HCT116 (cell line): ENCODE data around the gene CDH13. TPM values are rescaled to one million over a fixed set of nuclear protein-coding genes. Genes with fewer than 3 reads are reported as not detected.

Experiments
- ATAC-seq: fragments of 200-7000 bp; cut with Tn5 transposase; 2 replicates; pipeline ENCODE4 v1.9.1; 2020; ENCODE audit warnings: mild to moderate bottlenecking, moderate library complexity
- BruUV-seq: library from RNA; stranded (reverse); fragments of 400-500 nt; replicated peaks from 2 replicates; lab custom pipeline; 2021; lab: Mats Ljungman, UMichigan
- CTCF ChIA-PET: fragments of 300-600 bp; sonication (Branson Sonifier 250); formaldehyde crosslinking; loops from one replicate; lab custom pipeline; 2021; ENCODE audit warnings: antibody characterized with exemption; lab: Charles Lee
- POLR2A ChIA-PET: fragments of 300-600, 350-600 bp; sonication (Branson Sonifier 250); formaldehyde crosslinking; loops from one replicate; lab custom pipeline; 2021; ENCODE audit warnings: antibody characterized with exemption; lab: Charles Lee
- RAD21 ChIA-PET, 2 experiments: fragments of 300-600 bp; sonication (Branson Sonifier 250); formaldehyde crosslinking; loops; one replicate each; lab custom pipeline; 2023; ENCODE audit warnings: low total read pairs in 2 of 2; ENCODE audit not compliant: uncharacterized antibody in 2 of 2, unreplicated experiment in 2 of 2, low non-redundant PET in 1 of 2; lab: Charles Lee
- DNase-seq: peaks from one replicate; pipeline ENCODE4 v3.0.0-alpha.2; 2010; ENCODE audit warnings: low read depth, low spot score
- H2AFZ ChIP-seq: fragments of 200-600 bp; shearing (Covaris generic), sonication (generic); 2 replicates; pipeline ENCODE4 v1.6.1; 2017; ENCODE audit warnings: low read depth, mixed run types, mixed read lengths, antibody characterized with exemption, low read length; ENCODE audit not compliant: poor library complexity, severe bottlenecking
- H3K27ac ChIP-seq: 2 replicates; pipeline ENCODE4 v1.5.1; 2012; ENCODE audit warnings: low read depth, low read length
- H3K27me3 ChIP-seq: fragments of 200-600 bp; sonication (generic); 2 replicates; pipeline ENCODE4 v1.6.1; 2016; ENCODE audit warnings: mixed run types, low read length, mixed read lengths; ENCODE audit not compliant: insufficient read depth
- H3K36me3 ChIP-seq, 2 experiments: fragments of 200-500 bp in 1 of 2; fragments of 200-600 bp in 1 of 2; sonication (Bioruptor generic) in 1 of 2; sonication (generic) in 1 of 2; 2 replicates each; pipeline versions ENCODE4 v1.5.1 to v1.6.1; 2014 to 2016; ENCODE audit warnings: low read length in 2 of 2, inconsistent platforms in 1 of 2, mixed read lengths in 1 of 2, mixed run types in 1 of 2; ENCODE audit not compliant: insufficient read depth in 2 of 2, control insufficient read depth in 1 of 2
- H3K4me1 ChIP-seq, 2 experiments: fragments of 200-600 bp in 1 of 2; sonication (generic) in 1 of 2; 2 replicates each; pipeline versions ENCODE4 v1.5.1 to v1.6.1; 2012 to 2017; ENCODE audit warnings: low read length in 2 of 2, inconsistent platforms in 1 of 2, mild to moderate bottlenecking in 1 of 2, mixed read lengths in 1 of 2, mixed run types in 1 of 2, moderate library complexity in 1 of 2; ENCODE audit not compliant: insufficient read depth in 2 of 2, control insufficient read depth in 1 of 2
- H3K4me2 ChIP-seq: fragments of 200-600 bp; sonication (generic); 2 replicates; pipeline ENCODE4 v1.6.1; 2017; ENCODE audit warnings: mixed run types, low read length, mixed read lengths
- H3K4me3 ChIP-seq, 2 experiments: fragments of 200-600 bp in 1 of 2; sonication (generic) in 1 of 2; replicated peaks in 1 of 2; 2 replicates each; pipeline ENCODE4 v1.5.1; 2011 to 2016; ENCODE audit warnings: low read length in 2 of 2, control low read depth in 1 of 2, low read depth in 1 of 2, mild to moderate bottlenecking in 1 of 2, mixed read lengths in 1 of 2, mixed run types in 1 of 2
- H3K79me2 ChIP-seq: fragments of 200-600 bp; sonication (generic); 2 replicates; pipeline ENCODE4 v1.6.1; 2017; ENCODE audit warnings: mild to moderate bottlenecking, mixed run types, low read length, moderate library complexity, mixed read lengths; ENCODE audit not compliant: insufficient read depth
- H3K9ac ChIP-seq: fragments of 200-600 bp; sonication (generic); 2 replicates; pipeline ENCODE4 v1.6.1; 2016; ENCODE audit warnings: low read length, mixed read lengths
- H3K9me2 ChIP-seq: fragments of 200-600 bp; sonication (generic), shearing (Covaris generic); 2 replicates; pipeline ENCODE4 v1.6.1; 2017; ENCODE audit warnings: mixed run types, mild to moderate bottlenecking, moderate library complexity; ENCODE audit not compliant: insufficient read depth
- H3K9me3 ChIP-seq, 2 experiments: fragments of 200-500 bp in 1 of 2; fragments of 200-600 bp in 1 of 2; sonication (Bioruptor generic) in 1 of 2; sonication (generic) in 1 of 2; 2 replicates each; pipeline ENCODE4 v1.6.1; 2014 to 2017; ENCODE audit warnings: low read length in 2 of 2, mixed read lengths in 2 of 2, inconsistent platforms in 1 of 2, low read depth in 1 of 2, mild to moderate bottlenecking in 1 of 2, mixed run types in 1 of 2, moderate library complexity in 1 of 2; ENCODE audit not compliant: control insufficient read depth in 1 of 2, insufficient read depth in 1 of 2
- H4K20me1 ChIP-seq: fragments of 200-600 bp; sonication (generic), shearing (Covaris generic); 2 replicates; pipeline ENCODE4 v1.6.1; 2017; ENCODE audit warnings: mixed run types, mild to moderate bottlenecking, moderate library complexity; ENCODE audit not compliant: insufficient read depth
- ATF3 ChIP-seq: IDR thresholded peaks from 2 replicates; pipeline ENCODE4 v1.6.1; 2012
- CEBPB ChIP-seq: IDR thresholded peaks from 2 replicates; pipeline ENCODE4 v1.6.1; 2012; ENCODE audit warnings: low read depth
- EGR1 ChIP-seq: IDR thresholded peaks from 2 replicates; pipeline ENCODE4 v1.6.1; 2012; ENCODE audit warnings: low read depth
- ELF1 ChIP-seq: IDR thresholded peaks from 2 replicates; pipeline ENCODE4 v1.6.1; 2012; ENCODE audit warnings: low read depth, borderline replicate concordance
- EZH2 ChIP-seq: fragments of 200-600 bp; sonication (generic); IDR thresholded peaks from 2 replicates; pipeline ENCODE4 v1.6.1; 2017; ENCODE audit warnings: antibody characterized with exemption, mixed run types
- EZH2phosphoT487 ChIP-seq: fragments of 200-600 bp; IDR thresholded peaks from 2 replicates; pipeline ENCODE4 v1.6.1; 2018; ENCODE audit warnings: antibody characterized with exemption, borderline replicate concordance
- FOSL1 ChIP-seq: IDR thresholded peaks from 2 replicates; pipeline ENCODE4 v1.6.1; 2012; ENCODE audit warnings: low read depth
- JUND ChIP-seq: IDR thresholded peaks from 2 replicates; pipeline ENCODE4 v1.6.1; 2012
- POLR2A ChIP-seq: IDR thresholded peaks from 2 replicates; pipeline ENCODE4 v1.7.0; 2011; ENCODE audit warnings: borderline replicate concordance; ENCODE audit not compliant: insufficient read depth, insufficient read length; ENCODE audit errors: extremely low read depth
- POLR2AphosphoS5 ChIP-seq: IDR thresholded peaks from 2 replicates; pipeline ENCODE4 v1.6.1; 2011; ENCODE audit warnings: mild to moderate bottlenecking, low read depth, low read length, moderate library complexity
- REST ChIP-seq: IDR thresholded peaks from 2 replicates; pipeline ENCODE4 v1.6.1; 2012; ENCODE audit warnings: low read depth
- SIN3A ChIP-seq: IDR thresholded peaks from 2 replicates; pipeline ENCODE4 v1.6.1; 2012; ENCODE audit warnings: low read depth
- SP1 ChIP-seq: IDR thresholded peaks from 2 replicates; pipeline ENCODE4 v1.6.1; 2012; ENCODE audit warnings: low read depth
- SRF ChIP-seq: IDR thresholded peaks from 2 replicates; pipeline ENCODE4 v1.6.1; 2012; ENCODE audit warnings: low read depth
- TCF7L2 ChIP-seq: IDR thresholded peaks from 2 replicates; pipeline ENCODE4 v1.7.0; 2011; ENCODE audit warnings: borderline replicate concordance, inconsistent platforms; ENCODE audit not compliant: insufficient read depth, insufficient read length; ENCODE audit errors: extremely low read depth
- ZNF274 ChIP-seq: fragments of 200-500 bp; sonication (Bioruptor generic); IDR thresholded peaks from 2 replicates; pipeline ENCODE4 v1.6.1; 2014; ENCODE audit warnings: mild to moderate bottlenecking, low read depth, low read length, inconsistent platforms
- intact Hi-C: fragments of 100-400 bp; cut with micrococcal nuclease; formaldehyde crosslinking; loops from 2 replicates; pipeline ENCODE4 v1.10.0; 2022
- total RNA-seq: library from RNA; stranded (reverse); gene quantifications from one replicate; pipeline ENCODE4 v1.2.1, GENCODE V29; 2021; ENCODE audit not compliant: unreplicated experiment
- TF ChIP-seq, protein P1 (sequence below), 3 experiments: fragments of 200-600 bp in 1 of 3; sonication (generic) in 1 of 3; IDR thresholded peaks in 2 of 3; conservative IDR thresholded peaks in 1 of 3; 2 replicates each; pipeline ENCODE4 v1.5.1; 2012 to 2017; ENCODE audit warnings: low read depth in 2 of 3, low read length in 2 of 3, antibody characterized with exemption in 1 of 3, borderline replicate concordance in 1 of 3, control low read depth in 1 of 3, mild to moderate bottlenecking in 1 of 3, mixed read lengths in 1 of 3, mixed run types in 1 of 3, moderate library complexity in 1 of 3; ENCODE audit not compliant: insufficient read depth in 1 of 3
- TF ChIP-seq, protein P2 (sequence below): IDR thresholded peaks from 2 replicates; pipeline ENCODE4 v1.6.1; 2012
- TF ChIP-seq, protein P3 (sequence below): IDR thresholded peaks from 2 replicates; pipeline ENCODE4 v1.6.1; 2011; ENCODE audit warnings: mild to moderate bottlenecking, low read length, moderate library complexity; ENCODE audit not compliant: insufficient replicate concordance; ENCODE audit errors: extremely low read depth

The CDH13 gene
- total RNA-seq, 1 experiment from 2014 or later = not detected

GRCh38 chr16:83456934-83457333 lies 830.2 kb downstream of the CDH13 start:
- Histone ChIP-seq H3K36me3 (no peaks in the 10 kb centered on the region), H3K4me3 (no peak overlapping the region), H3K27ac (no peak overlapping the region), H3K27me3 (0 out of 2 replicates have a peak, but pooled peaks cover 14% of the 10 kb centered on the region), H3K4me1 (no peaks in the 10 kb centered on the region), H3K9ac (no peak overlapping the region), H2AFZ (no peak overlapping the region), H4K20me1 (no peaks in the 10 kb centered on the region), H3K9me3 (no peaks in the 10 kb centered on the region), H3K4me2 (no peak overlapping the region), H3K79me2 (no peaks in the 10 kb centered on the region), H3K9me2 (no peaks in the 10 kb centered on the region)
- ChIA-PET CTCF (no interaction called here), RAD21 (no interaction called here), POLR2A (no interaction called here)
- no peak for DNase-seq
- ATAC-seq = no peak
- no TSS peak for BruUV-seq
- intact Hi-C loops = no loop called here
- no peak for TF ChIP-seq POLR2AphosphoS5
- TF ChIP-seq ZNF274 = no peak
- no peak for TF ChIP-seq POLR2A
- TF ChIP-seq ATF3 = no peak
- no peak for TF ChIP-seq FOSL1
- TF ChIP-seq SRF = no peak
- TF ChIP-seq CEBPB = no peak
- TF ChIP-seq EGR1 = no peak
- TF ChIP-seq TCF7L2 = no peak
- no peak for TF ChIP-seq ELF1
- no peak for TF ChIP-seq REST
- TF ChIP-seq, protein P1, sequence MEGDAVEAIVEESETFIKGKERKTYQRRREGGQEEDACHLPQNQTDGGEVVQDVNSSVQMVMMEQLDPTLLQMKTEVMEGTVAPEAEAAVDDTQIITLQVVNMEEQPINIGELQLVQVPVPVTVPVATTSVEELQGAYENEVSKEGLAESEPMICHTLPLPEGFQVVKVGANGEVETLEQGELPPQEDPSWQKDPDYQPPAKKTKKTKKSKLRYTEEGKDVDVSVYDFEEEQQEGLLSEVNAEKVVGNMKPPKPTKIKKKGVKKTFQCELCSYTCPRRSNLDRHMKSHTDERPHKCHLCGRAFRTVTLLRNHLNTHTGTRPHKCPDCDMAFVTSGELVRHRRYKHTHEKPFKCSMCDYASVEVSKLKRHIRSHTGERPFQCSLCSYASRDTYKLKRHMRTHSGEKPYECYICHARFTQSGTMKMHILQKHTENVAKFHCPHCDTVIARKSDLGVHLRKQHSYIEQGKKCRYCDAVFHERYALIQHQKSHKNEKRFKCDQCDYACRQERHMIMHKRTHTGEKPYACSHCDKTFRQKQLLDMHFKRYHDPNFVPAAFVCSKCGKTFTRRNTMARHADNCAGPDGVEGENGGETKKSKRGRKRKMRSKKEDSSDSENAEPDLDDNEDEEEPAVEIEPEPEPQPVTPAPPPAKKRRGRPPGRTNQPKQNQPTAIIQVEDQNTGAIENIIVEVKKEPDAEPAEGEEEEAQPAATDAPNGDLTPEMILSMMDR (IDR thresholded peaks at IDR 0.05 in 2 of 3, conservative IDR thresholded peaks at IDR 0.05 in 1 of 3; ENCODE audit: borderline replicate concordance in 1 of 3, insufficient read depth in 1 of 3, low read depth in 2 of 3, low read length in 2 of 3) = no peak
- TF ChIP-seq EZH2 = no peak
- no peak for TF ChIP-seq EZH2phosphoT487
- TF ChIP-seq SP1 = no peak
- TF ChIP-seq, protein P2, sequence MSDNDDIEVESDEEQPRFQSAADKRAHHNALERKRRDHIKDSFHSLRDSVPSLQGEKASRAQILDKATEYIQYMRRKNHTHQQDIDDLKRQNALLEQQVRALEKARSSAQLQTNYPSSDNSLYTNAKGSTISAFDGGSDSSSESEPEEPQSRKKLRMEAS = no peak
- TF ChIP-seq JUND = no peak
- TF ChIP-seq, protein P3, sequence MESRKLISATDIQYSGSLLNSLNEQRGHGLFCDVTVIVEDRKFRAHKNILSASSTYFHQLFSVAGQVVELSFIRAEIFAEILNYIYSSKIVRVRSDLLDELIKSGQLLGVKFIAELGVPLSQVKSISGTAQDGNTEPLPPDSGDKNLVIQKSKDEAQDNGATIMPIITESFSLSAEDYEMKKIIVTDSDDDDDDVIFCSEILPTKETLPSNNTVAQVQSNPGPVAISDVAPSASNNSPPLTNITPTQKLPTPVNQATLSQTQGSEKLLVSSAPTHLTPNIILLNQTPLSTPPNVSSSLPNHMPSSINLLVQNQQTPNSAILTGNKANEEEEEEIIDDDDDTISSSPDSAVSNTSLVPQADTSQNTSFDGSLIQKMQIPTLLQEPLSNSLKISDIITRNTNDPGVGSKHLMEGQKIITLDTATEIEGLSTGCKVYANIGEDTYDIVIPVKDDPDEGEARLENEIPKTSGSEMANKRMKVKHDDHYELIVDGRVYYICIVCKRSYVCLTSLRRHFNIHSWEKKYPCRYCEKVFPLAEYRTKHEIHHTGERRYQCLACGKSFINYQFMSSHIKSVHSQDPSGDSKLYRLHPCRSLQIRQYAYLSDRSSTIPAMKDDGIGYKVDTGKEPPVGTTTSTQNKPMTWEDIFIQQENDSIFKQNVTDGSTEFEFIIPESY = no peak
- TF ChIP-seq SIN3A = no peak
